GM20431 (cell line): ENCODE data around the gene C19orf53.
"Not testable (repeated sequence)": the region's sequence is repeated elsewhere in the genome, so short reads cannot be mapped to it uniquely, and the experiment has no call there.

Source experiments
- in situ Hi-C: fragments of 300-500 bp; cut with MseI, MboI; formaldehyde crosslinking; loops from one replicate; pipeline ENCODE4 v1.15.0; 2020; ENCODE audit warnings: low sequenced_read_pairs; ENCODE audit not compliant: unreplicated experiment

C19orf53 gene

DNA sequence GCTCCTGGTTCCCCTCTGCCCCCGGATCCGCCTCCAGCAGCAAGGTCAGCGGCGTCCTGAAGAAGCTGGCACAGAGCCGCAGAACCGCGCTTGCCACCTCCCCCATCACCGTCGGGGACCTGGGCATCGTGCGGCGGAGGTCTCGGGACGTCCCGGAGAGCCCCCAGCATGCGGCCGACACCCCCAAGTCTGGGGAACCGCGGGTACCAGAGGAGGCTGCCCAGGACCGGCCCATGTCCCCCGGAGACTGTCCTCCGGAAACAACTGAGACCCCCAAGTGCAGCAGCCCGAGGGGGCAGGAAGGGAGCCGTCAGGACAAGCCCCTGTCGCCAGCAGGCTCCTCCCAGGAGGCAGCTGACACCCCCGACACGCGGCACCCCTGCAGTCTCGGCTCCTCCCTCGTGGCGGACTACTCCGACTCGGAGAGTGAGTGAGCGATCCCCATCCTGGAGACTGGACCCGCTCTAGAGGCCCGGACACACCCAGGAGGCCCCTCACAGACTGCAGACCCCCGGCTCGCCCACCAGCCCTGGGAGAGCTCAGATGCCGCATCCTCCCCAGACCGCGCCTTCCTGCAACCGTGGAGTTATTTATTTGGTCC is 11.5 kb upstream of the C19orf53 start:
- in situ Hi-C loops, result no loop called here

DNA sequence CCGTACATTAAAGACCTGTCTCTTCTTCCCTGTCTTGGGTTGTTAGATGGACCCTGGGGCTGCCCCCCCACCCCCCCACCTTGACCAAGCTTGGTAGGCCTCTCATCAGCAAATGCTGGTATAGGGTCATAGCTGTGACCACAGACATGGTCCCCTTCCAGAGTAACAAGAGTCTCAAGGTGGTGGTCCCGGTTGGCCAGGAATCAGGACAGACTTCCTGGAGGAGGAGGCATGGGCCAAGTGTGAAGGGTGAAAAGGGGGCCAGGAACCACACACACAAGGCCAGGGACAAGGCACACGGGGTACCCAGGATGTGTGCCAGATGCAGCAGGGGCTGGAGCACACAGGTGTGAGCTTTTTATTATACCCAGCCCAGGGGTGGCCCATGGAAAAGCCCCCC is 11.0 kb upstream of the C19orf53 start:
- in situ Hi-C loops, result no loop called here

DNA sequence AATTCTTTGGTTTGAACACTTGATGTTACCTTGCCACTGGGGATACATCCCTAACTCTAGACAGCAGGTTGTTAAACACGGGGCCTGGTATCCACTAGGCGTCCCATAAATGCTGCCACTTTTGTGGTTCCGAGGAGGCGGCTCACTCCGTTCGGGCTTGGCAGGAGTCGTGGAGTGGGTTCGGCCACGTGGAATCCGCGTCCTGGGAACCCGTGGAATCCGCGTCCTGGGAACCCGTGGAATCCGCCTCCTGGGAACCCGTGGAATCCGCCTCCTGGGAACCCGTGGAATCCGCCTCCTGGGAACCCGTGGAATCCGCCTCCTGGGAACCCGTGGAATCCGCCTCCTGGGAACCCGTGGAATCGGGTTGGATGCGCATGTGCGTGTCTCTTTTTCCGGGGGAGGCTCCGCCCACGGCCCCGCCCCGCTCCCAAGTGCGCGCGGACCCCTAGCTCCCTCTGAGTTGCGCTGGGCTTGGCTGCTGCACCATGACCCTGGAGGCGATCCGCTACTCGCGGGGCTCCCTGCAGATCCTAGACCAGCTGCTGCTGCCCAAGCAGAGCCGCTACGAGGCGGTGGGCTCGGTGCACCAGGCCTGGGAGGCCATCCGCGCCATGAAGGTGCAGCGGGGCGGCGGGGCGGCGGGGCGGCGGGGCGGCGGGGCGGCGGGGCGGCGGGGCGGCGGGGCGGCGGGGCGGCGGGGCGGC is 10.0 kb upstream of the C19orf53 start, which contains the start of gene MRI1:
Gene MRI1, plus strand, starts transcription at position 422 of the 707 bp plus-strand sequence. Its CDS starts 67 bp downstream, at position 489.
- in situ Hi-C loops, result no loop called here

DNA sequence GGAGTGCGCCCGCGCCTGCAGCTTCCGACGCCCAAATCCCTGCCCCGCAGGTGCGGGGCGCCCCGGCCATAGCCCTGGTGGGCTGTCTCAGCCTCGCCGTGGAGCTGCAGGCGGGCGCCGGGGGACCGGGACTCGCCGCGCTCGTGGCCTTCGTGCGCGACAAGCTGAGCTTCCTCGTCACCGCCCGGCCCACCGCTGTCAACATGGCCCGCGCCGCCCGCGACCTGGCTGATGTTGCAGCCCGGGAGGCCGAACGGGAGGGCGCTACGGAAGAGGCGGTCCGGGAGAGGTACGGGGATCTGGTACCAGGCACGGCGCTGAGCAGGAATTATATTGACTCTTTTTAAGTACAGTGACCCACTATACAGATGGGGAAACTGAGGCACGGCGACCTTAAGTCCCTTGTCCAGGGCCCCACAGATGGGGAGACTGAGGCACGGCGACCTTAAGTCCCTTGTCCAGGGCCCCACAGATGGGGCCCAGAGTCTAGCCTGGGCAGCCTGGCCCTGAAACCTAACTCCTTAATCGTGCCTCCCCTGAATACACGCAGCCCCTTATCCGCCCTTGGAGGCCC is 9.3 kb upstream of the C19orf53 start:
- in situ Hi-C loops, result no loop called here

DNA sequence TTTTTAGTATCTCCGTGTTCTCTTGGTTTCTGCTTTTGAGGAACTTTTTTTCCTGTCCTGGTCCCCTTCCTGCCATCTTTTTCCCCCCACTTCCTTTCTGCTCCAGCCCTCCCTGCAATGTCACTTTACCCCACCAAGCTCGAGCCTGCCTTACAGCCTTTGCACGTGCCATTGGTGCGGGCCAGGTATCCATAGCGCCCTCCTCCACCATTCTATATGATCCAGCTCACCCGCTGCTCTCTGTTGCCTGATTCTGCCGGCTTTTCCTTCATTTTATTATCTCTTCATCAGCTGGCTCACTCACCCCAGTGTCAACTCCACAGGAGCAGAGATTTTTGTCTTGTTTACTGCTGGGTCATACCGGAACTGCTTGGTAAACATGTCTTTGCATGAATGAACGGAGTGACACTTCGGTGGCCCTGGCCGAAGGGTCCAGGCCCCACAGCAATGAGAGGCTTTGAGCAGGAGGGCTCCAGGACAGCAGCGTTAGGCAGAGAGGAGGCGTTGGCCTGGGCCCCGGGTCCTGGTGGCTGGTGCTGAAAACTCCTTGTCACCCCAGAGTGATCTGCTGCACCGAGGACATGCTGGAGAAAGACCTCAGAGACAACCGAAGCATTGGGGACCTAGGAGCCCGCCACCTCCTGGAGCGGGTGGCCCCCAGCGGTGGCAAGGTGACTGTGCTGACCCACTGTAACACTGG is 8.7 kb upstream of the C19orf53 start:
- in situ Hi-C loops, result no loop called here

DNA sequence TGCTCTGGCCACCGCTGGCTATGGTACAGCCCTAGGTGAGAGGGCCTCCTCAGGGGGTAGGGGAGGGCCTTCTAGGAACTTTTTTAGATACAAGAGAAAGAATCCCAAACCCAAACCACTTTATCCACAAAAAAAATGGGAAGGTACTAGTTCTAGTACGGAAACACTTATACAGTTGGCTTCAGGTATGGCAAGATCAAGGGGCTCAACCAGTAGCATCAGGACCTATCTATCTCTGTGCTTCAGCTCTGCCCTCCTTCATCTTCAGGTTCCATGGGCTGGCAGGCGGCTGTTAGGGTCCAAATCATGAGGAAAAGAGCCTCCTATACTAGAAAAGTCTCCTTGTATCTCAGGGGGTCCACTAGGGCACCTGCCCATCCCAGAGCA is 8.2 kb upstream of the C19orf53 start:
- in situ Hi-C loops, result no loop called here

DNA sequence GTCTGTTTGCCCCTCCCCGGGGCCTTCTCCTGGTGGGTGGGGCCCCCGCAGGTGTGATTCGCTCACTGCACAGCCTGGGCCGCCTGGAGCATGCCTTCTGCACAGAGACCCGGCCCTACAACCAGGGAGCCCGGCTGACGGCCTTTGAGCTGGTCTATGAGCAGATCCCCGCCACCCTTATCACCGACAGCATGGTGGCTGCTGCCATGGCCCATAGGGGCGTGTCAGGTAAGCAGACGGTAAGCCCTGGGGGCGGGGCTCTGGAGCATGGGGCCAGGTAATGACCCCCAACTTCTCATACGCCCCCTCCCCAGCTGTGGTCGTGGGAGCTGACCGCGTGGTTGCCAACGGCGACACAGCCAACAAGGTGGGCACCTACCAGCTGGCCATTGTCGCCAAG is 5.7 kb upstream of the C19orf53 start:
- in situ Hi-C loops, result no loop called here

DNA sequence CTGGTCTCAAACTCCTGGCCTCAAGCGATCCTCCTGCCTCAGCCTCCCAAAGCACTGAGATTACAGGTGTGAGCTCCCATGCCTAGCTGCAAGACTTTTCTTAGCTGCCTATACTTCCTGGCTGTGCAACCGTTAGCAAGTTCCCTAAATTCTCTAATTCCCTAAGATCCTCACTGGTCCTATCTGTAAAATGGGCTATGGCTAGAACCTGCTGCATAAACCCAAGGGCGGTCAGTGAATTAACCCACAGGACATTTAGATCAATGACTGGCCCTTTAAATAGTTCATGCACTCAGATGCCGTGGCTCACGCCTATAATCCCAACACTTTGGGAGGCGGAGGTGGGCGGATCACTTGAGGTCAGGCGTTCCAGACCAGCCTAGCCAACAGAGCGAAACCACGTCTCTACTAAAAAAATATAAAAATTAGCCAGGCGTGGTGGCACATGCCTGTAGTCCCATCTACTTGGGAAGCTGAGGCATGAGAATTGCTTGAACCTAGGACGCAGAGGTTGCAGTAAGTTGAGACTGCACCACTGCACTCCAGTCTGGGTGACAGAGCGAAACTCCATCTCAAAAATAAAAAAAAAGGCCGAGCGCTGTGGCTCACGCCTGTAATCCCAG is 4.1 kb upstream of the C19orf53 start:
- in situ Hi-C loops, result no loop called here

DNA sequence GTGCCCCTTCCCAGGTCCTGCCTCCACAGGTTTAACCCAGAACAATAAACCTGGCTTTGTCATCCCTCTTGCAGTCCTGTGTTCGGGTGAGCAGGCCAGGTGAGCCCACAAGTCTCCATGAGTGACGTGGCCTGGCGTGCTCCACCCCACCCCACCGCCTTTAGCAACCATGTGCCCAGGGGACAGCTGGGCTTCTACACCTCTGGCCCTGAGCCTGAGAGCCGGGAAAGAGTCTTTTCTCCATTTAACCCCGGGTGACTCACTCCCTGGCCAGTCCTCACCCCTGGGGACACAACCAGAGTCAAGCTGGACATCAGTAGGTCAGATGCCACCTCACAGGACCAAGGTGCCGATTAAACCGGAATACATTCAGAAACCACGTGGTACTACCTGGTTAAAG is 4.1 kb downstream of the C19orf53 start:
- in situ Hi-C loops, result no loop called here

DNA sequence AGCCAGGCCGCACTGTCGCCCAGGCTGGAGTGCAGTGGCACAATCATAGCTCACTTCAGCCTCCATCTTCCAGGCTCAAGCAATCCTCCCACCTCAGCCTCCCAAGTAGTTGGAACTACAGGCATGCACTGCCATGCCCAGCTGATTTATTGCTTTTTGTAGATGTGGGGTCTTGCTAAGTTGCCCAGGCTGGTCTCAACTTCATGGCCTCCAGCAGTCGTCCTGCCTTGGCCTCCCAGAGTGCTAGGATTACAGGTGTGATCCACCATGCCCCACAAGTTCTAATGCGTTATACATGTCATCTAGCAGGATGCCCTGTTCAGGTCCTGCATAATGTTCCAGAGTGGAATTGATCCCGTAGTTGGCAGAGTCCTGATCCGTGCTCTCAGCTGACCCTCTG is 4.6 kb downstream of the C19orf53 start:
- in situ Hi-C loops, result no loop called here

DNA sequence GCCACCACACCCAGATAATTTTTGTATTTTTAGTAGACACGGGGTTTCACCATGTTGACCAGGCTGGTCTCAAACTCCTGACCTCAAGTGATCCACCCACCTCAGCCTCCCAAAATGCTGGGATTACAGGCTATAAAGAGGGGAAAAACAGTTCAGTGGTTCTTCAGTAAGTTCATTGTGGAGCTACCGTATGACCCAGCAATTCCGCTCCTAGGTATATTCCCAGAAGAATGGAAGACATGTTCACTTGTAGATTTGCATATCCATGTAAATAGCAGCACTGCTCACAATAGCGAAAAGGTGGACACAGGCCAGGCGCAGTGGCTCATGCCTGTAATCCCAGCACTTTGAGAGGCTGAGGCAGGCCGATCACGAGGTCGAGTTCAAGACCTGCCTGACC is 5.5 kb downstream of the C19orf53 start:
- in situ Hi-C loops, result loop anchor here (10.0 kb wide), 1 partner anchor 75 kb away; no protein-coding TSS in a partner anchor

DNA sequence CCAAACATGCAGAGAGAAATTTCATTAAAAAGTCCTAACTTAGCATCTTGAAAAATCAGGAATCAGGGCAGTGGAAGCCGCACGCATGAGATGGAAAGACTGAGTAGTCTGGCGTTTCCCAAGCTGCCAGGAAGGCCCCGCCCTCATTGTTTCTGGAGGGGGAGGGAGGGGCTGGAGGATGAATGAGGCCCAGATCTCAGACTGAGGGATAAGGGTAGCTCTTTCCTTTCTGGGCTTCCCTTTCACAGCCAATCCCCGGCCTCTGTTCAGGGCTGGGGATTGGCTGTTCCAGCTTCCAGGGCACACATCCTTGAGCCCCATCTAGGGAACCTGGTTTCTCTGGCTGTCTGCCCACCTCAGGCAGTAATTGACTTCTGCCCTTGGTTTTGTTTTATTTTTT is 7.3 kb downstream of the C19orf53 start:
- in situ Hi-C loops, result loop anchor here (10.0 kb wide), 1 partner anchor 73 kb away; no protein-coding TSS in a partner anchor

DNA sequence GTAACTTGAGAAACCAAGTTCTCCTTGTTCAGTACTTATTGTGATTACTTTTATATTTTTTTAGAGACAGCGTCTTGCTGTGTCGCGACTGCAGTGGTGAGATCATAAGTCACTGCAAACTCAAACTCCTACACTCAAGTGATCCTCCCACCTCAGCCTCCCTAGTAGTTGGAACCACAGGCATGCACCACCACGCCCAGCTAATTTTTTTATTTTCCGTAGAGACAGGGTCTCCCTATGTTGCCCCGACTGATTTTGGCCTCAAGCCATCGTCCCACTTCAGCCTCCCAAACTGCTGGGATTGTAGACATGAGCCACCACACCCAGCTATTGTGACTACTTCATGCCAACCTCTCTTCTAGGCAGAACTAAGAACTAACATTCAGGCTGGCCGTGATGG is 8.3 kb downstream of the C19orf53 start:
- in situ Hi-C loops, result loop anchor here (10.0 kb wide), 1 partner anchor 72 kb away; no protein-coding TSS in a partner anchor

DNA sequence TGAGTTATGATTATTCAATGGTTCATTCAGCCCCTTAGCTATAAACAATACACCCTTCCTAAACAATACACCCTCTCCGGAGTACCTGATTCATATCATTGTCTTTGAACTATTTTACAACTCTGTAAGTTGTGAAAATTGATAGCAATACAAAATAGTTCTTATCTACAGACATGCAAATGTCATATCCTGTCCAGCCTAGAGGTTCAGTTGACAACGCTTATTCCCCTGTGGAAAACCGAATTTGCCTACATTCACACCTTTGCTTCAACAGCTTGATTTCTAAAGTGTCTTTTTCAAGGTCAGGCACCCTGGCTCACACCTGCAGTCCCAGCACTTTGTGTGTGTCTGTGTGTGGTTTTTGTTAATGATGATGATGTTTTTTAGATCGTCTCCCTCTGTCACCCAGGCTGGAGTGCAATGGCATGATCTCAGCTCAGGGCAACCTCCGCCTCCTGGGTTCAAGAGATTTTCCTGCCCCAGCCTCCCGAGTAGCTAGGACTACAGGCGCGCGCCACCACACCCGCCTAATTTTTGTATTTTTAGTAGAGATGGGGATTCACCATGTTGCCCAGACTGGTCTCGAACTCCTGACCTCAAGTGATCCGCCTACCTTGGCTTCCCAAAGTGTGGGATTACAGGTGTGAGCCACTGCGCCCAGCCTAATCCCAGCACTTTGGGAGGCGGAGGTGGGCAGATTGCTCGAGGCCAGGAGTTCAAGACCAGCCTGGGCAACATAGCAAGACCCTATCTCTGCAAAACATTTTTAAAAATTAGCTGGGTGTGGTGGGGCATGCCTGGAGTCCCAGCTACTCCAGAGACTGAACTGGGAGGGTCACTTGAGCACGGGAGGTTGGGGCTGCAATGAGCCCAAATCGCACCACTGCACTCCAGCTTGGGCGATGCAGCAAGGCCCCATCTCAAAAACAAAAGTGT is 9.6 kb downstream of the C19orf53 start:
- in situ Hi-C loops, result loop anchor here (10.0 kb wide), 1 partner anchor 71 kb away; no protein-coding TSS in a partner anchor

DNA sequence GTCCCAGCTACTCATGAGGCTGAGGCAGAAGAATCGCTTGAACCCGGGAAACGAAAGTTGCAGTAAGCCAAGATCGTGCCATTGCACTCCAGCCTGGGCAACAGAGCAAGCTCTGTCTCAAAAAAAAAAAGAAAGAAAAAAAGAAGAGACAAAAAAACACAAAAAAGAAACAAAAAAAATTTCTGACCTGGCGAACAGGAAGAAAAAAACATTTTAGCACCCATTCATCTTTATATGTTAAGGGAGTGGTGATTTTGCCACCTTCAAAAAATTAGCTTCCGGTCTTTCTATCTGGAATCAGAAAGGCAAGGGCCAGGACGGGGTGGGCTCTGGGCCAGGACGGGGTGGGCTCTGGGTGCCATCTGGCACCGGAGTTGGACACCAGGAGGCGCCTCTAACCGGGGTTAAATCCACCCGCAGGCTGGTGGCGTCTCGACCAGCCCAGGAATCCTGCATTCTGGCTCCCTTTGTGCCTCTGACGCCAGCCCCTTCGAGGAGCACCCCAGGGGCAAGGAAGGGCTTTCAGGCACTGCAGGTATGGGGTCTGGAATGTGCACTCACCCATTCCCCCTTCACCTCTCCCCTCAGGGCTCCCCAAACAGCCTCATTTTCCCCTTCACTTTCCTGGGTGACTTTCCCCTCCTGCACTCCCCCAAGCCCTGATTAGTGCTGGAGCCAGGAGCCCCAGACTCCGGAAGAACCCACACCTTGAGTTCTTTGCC is 10.6 kb downstream of the C19orf53 start:
- in situ Hi-C loops, result loop anchor here (10.0 kb wide), 1 partner anchor 70 kb away; no protein-coding TSS in a partner anchor

DNA sequence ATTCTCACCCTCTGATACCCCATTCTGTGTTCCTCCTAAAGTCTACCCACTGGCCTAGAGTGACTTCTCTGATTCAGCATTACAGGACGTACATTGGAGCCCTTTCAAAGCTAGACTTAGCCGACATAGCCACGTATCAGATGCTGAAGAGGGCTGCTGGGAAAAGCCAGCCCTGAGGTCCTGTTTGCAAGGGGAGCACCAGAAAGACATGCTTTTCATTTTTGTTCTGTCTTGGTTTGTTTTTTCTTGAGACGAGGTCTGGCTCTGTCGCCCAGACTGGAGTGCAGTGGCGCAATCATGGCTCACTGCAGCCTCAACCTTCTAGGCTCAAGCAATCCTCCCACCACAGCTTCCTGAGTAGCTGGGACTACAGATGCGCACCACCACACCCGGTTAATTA is 14.7 kb downstream of the C19orf53 start:
- in situ Hi-C loops, result loop anchor here (10.0 kb wide), 1 partner anchor 66 kb away; no protein-coding TSS in a partner anchor

DNA sequence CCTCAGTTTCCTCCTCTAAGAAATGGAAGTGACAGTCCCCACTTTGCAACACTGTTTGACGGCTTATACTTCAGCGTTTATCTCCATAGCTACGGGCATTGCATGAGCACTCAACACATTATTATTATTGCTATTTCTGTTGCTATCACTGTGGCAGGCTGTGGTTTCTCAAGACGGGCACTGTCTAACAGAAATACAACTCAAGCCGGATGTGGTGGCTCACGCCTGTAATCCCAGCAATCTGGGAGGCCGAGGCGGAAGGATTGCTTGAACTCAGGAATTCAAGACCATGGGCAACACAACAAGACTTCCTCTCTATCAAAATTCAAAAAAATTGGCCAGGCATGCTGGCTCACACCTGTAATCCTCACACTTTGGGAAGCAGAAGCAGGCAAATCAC is 16.1 kb downstream of the C19orf53 start:
- in situ Hi-C loops, result no loop called here

DNA sequence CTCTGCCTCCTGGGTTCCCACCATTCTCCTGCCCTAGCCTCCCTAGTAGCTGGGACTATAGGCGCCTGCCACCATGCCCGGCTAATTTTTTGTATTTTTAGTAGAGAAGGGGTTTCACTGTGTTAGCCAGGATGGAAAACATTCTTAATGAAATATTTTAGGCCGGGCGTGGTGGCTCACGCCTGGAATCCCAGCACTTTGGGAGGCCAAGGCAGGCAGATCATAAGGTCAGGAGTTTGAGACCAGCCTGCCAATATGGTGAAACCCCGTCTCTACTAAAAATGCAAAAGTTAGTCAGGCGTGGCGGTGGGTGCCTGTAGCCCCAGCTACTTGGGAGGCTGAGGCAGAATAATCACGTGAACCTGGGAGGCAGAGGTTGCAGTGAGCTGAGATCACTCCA is 19.1 kb downstream of the C19orf53 start:
- in situ Hi-C loops, result not testable (repeated sequence)

DNA sequence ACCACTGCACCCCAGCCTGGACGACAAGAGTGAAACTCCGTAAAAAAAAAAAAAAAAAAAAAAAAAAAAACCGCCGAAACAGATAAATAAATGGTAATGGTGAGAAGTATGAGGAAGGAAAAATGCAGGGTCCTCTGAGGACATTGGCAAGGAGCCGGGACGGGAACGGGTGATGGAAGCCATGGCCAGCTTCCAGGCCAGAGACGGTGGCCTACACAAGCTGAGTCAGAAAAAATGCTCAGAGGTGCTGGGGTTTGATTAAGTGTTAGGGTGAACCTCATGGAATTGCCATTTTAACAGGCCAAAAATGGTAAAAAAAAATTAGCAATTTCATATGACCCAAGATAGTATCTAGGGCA is 20.1 kb downstream of the C19orf53 start:
- in situ Hi-C loops, result no loop called here
